Glutamatergic neuron (in vitro differentiated cells): ENCODE data around the gene RETREG1. TPM values are rescaled to one million over a fixed set of nuclear protein-coding genes. Genes with fewer than 3 reads are reported as not detected.
A peak's percentile ranks its signal among the peaks of the same experiment; 100 is the strongest.

Source experiments
- DNase-seq: peaks from one replicate; pipeline ENCODE4 v3.0.0; 2022
- H3K27ac Mint-ChIP-seq: one replicate; pipeline ENCODE4 v1.8.0; 2020; ENCODE audit warnings: mild to moderate bottlenecking, mixed read lengths, inconsistent platforms; ENCODE audit not compliant: unreplicated experiment
- H3K27me3 Mint-ChIP-seq: one replicate; pipeline ENCODE4 v1.8.0; 2020; ENCODE audit warnings: mild to moderate bottlenecking, moderate library complexity, mixed read lengths, inconsistent platforms; ENCODE audit not compliant: unreplicated experiment
- H3K36me3 Mint-ChIP-seq: one replicate; pipeline ENCODE4 v1.8.0; 2020; ENCODE audit warnings: mild to moderate bottlenecking, mixed read lengths, inconsistent platforms; ENCODE audit not compliant: unreplicated experiment
- H3K4me1 Mint-ChIP-seq: one replicate; pipeline ENCODE4 v1.8.0; 2020; ENCODE audit warnings: mild to moderate bottlenecking, low read depth, mixed read lengths, inconsistent platforms; ENCODE audit not compliant: unreplicated experiment
- H3K4me3 Mint-ChIP-seq: one replicate; pipeline ENCODE4 v1.8.0; 2020; ENCODE audit warnings: mild to moderate bottlenecking, mixed read lengths, inconsistent platforms; ENCODE audit not compliant: unreplicated experiment
- H3K9me3 Mint-ChIP-seq: one replicate; pipeline ENCODE4 v1.8.0; 2020; ENCODE audit warnings: mild to moderate bottlenecking, moderate library complexity, mixed read lengths, inconsistent platforms; ENCODE audit not compliant: unreplicated experiment
- CTCF ChIP-seq: fragments of 200-600 bp; sonication (generic); IDR thresholded peaks from one replicate; pipeline ENCODE4 v1.5.0; 2021; ENCODE audit not compliant: partially characterized antibody, unreplicated experiment
- total RNA-seq: library from RNA; stranded (reverse); fragmentation: NEBNext Ultra II Directional; extraction: Animal tissue kit (Norgen Biotek cat#: 25700); gene quantifications from one replicate; pipeline ENCODE4 v1.2.1, GENCODE V29; 2021; ENCODE audit not compliant: unreplicated experiment

Gene RETREG1
- total RNA-seq, 1 donor from 2014 or later: 6.3 TPM

DNA sequence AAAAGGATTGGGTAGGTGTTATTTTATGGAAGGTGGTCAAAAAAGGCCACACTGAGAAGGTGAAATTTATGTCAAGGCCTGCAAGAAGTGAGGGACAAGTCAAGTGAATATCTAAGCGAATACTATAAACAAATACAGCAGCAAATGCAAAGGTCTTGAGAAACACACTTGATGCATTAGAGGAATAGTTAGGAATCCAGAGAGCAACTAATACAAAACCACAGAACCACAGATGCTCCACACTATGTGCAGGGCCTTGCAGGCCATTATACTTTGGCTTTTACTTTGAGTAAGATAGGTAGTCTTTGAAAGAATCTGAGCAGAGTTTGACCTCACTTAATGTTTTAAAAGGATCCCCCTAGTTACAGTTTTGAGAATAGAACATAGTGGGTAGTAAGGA lies 155.8 kb downstream of the RETREG1 start:
- Mint-ChIP-seq H3K4me3 (no peak overlapping the region), H3K27ac (no peak overlapping the region), H3K36me3 (no peaks in the 10 kb centered on the region), H3K27me3 (no peaks in the 10 kb centered on the region), H3K9me3 (no peaks in the 10 kb centered on the region), H3K4me1 (peaks cover 15% of the 10 kb centered on the region)
- TF ChIP-seq CTCF: no peak
- DNase-seq: no peak

DNA sequence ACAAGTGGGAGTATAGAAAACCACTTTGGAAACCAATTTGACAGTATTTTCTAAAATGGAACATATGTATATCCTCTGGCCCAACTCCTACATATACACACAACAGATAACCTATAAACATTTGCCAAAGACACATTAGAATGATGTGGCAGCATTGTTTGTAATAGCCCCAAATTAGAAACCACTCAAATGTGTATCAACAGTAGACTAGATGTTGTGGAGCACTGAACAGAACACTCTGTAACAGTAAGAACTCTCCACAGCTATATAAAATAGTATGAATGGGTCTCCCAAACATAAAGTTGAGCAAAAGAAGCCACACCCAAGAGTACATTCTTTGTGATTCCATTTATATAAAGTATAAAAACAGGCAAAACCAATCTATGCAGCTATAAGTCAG lies 157.3 kb downstream of the RETREG1 start:
- no peak for TF ChIP-seq CTCF
- DNase-seq: no peak
- no peak overlapping the region for H3K4me3 Mint-ChIP-seq
- H3K9me3 Mint-ChIP-seq: no peaks in the 10 kb centered on the region
- H3K27me3 Mint-ChIP-seq: no peaks in the 10 kb centered on the region
- H3K27ac Mint-ChIP-seq: no peak overlapping the region
- peaks cover 14% of the 10 kb centered on the region for H3K4me1 Mint-ChIP-seq
- no peaks in the 10 kb centered on the region for H3K36me3 Mint-ChIP-seq

- no peak overlapping the region for H3K4me3 Mint-ChIP-seq
- peaks cover 3% of the 10 kb centered on the region for H3K4me1 Mint-ChIP-seq
- no peak overlapping the region for H3K27ac Mint-ChIP-seq
- DNase-seq: no peak
- no peaks in the 10 kb centered on the region for H3K27me3 Mint-ChIP-seq
- H3K9me3 Mint-ChIP-seq: no peaks in the 10 kb centered on the region
- no peak for TF ChIP-seq CTCF
- H3K36me3 Mint-ChIP-seq: no peaks in the 10 kb centered on the region
Observed at GRCh38 chr5:16457853-16458252, 158.9 kb downstream of the RETREG1 start.

- no peak for TF ChIP-seq CTCF
- no peak for DNase-seq
- Mint-ChIP-seq H3K27me3 (no peaks in the 10 kb centered on the region), H3K36me3 (no peaks in the 10 kb centered on the region), H3K27ac (no peak overlapping the region), H3K4me3 (no peak overlapping the region), H3K9me3 (no peaks in the 10 kb centered on the region), H3K4me1 (peaks cover 3% of the 10 kb centered on the region)
Observed at GRCh38 chr5:16457451-16457850, 159.3 kb downstream of the RETREG1 start.

- H3K27ac Mint-ChIP-seq: no peak overlapping the region
- H3K27me3 Mint-ChIP-seq: no peaks in the 10 kb centered on the region
- H3K4me3 Mint-ChIP-seq: no peak overlapping the region
- no peak for DNase-seq
- H3K4me1 Mint-ChIP-seq: peaks cover 3% of the 10 kb centered on the region
- H3K9me3 Mint-ChIP-seq: no peaks in the 10 kb centered on the region
- H3K36me3 Mint-ChIP-seq: no peaks in the 10 kb centered on the region
- TF ChIP-seq CTCF: peak; percentile 92
Observed at GRCh38 chr5:16456103-16456832, 160.5 kb downstream of the RETREG1 start.
